HEK293 (cell line): ENCODE data around the gene SLC38A10.

ENCODE experiments used
- CTCF ChIA-PET: fragments of 350-600 bp; formaldehyde crosslinking; extraction: SDS; loops from one replicate; lab custom pipeline; 2021; ENCODE audit warnings: antibody characterized with exemption; lab: Yijun Ruan, JAX
- POLR2A ChIA-PET: fragments of 300-600 bp; formaldehyde crosslinking; extraction: SDS; loops from one replicate; lab custom pipeline; 2020; ENCODE audit warnings: antibody characterized with exemption, inconsistent platforms; lab: Yijun Ruan, JAX
- H3K27ac ChIP-seq: fragments of 200-500 bp; sonication (Bioruptor generic); 2 replicates; pipeline ENCODE4 v1.5.1; 2014; ENCODE audit warnings: low read depth, low read length, control low read depth, inconsistent platforms; ENCODE audit errors: extremely low read depth
- H3K36me3 ChIP-seq, 2 experiments: fragments of 200-500 bp in 1 of 2; sonication (Bioruptor generic) in 1 of 2; 1 replicate in 1 of 2; 2 replicates in 1 of 2; pipeline ENCODE4 v1.5.1; 2014 to 2017; ENCODE audit warnings: inconsistent platforms in 2 of 2, low read length in 2 of 2; ENCODE audit not compliant: control insufficient read depth in 2 of 2, insufficient read depth in 1 of 2
- H3K4me1 ChIP-seq: fragments of 200-500 bp; sonication (Bioruptor generic); 2 replicates; pipeline ENCODE4 v1.5.1; 2014; ENCODE audit warnings: mild to moderate bottlenecking, low read length, inconsistent platforms; ENCODE audit not compliant: control insufficient read depth, insufficient read depth
- H3K4me3 ChIP-seq: 2 replicates; pipeline ENCODE4 v1.5.1; 2011; ENCODE audit warnings: low read depth, mild to moderate bottlenecking, control low read depth, low read length, moderate library complexity
- H3K9me3 ChIP-seq: fragments of 200-500 bp; sonication (Bioruptor generic); 2 replicates; pipeline ENCODE4 v1.5.1; 2014; ENCODE audit warnings: low read depth, low read length, inconsistent platforms; ENCODE audit not compliant: control insufficient read depth, insufficient read depth
- BCL11A ChIP-seq: fragments of 450-650 bp; formaldehyde crosslinking; IDR thresholded peaks from 2 replicates; pipeline ENCODE4 v1.5.1; 2016; ENCODE audit warnings: low read depth, missing biosample characterization, missing genetic modification characterization
- GLIS1 ChIP-seq: fragments of 450-650 bp; formaldehyde crosslinking; IDR thresholded peaks from 2 replicates; pipeline ENCODE4 v1.5.1; 2016; ENCODE audit warnings: missing biosample characterization, missing genetic modification characterization
- HIC1 ChIP-seq: fragments of 450-650 bp; formaldehyde crosslinking; IDR thresholded peaks from 2 replicates; pipeline ENCODE4 v1.5.1; 2016; ENCODE audit warnings: missing biosample characterization, missing genetic modification characterization
- IKZF3 ChIP-seq: fragments of 450-650 bp; IDR thresholded peaks from 2 replicates; pipeline ENCODE4 v1.5.0; 2018; ENCODE audit warnings: missing biosample characterization, mild to moderate bottlenecking, missing genetic modification characterization, moderate library complexity
- INSM2 ChIP-seq: fragments of 450-650 bp; formaldehyde crosslinking; IDR thresholded peaks from 2 replicates; pipeline ENCODE4 v1.5.1; 2016; ENCODE audit warnings: missing biosample characterization, missing genetic modification characterization
- KLF16 ChIP-seq: fragments of 450-650 bp; formaldehyde crosslinking; IDR thresholded peaks from 2 replicates; pipeline ENCODE4 v1.5.1; 2017; ENCODE audit warnings: missing biosample characterization, missing genetic modification characterization
- KLF17 ChIP-seq: fragments of 450-650 bp; formaldehyde crosslinking; IDR thresholded peaks from 2 replicates; pipeline ENCODE4 v1.5.1; 2016; ENCODE audit warnings: missing biosample characterization, missing genetic modification characterization
- KLF7 ChIP-seq: fragments of 450-650 bp; formaldehyde crosslinking; IDR thresholded peaks from 2 replicates; pipeline ENCODE4 v1.5.1; 2016; ENCODE audit warnings: missing biosample characterization, missing genetic modification characterization, borderline replicate concordance
- SALL2 ChIP-seq: fragments of 450-650 bp; formaldehyde crosslinking; IDR thresholded peaks from 2 replicates; pipeline ENCODE4 v1.5.0; 2017; ENCODE audit warnings: missing biosample characterization, mild to moderate bottlenecking, missing genetic modification characterization, borderline replicate concordance
- SETDB1 ChIP-seq: IDR thresholded peaks from one replicate; pipeline ENCODE4 v1.6.1; 2017; ENCODE audit warnings: mild to moderate bottlenecking, low read length, moderate library complexity, mixed read lengths; ENCODE audit not compliant: insufficient read length
- SP2 ChIP-seq: fragments of 450-650 bp; formaldehyde crosslinking; IDR thresholded peaks from 2 replicates; pipeline ENCODE4 v1.5.1; 2016; ENCODE audit warnings: missing biosample characterization, missing genetic modification characterization
- SP3 ChIP-seq: fragments of 450-650 bp; formaldehyde crosslinking; IDR thresholded peaks from 2 replicates; pipeline ENCODE4 v1.5.1; 2016; ENCODE audit warnings: missing biosample characterization, missing genetic modification characterization
- SP7 ChIP-seq: fragments of 450-650 bp; formaldehyde crosslinking; IDR thresholded peaks from 2 replicates; pipeline ENCODE4 v1.5.1; 2016; ENCODE audit warnings: missing biosample characterization, missing genetic modification characterization
- ZBTB20 ChIP-seq: fragments of 450-650 bp; formaldehyde crosslinking; IDR thresholded peaks from 2 replicates; pipeline ENCODE4 v1.5.1; 2016; ENCODE audit warnings: missing biosample characterization, missing genetic modification characterization
- ZBTB7A ChIP-seq: fragments of 450-650 bp; formaldehyde crosslinking; IDR thresholded peaks from 2 replicates; pipeline ENCODE4 v1.5.1; 2016; ENCODE audit warnings: low read depth, missing biosample characterization, missing genetic modification characterization
- ZIC2 ChIP-seq: fragments of 450-650 bp; formaldehyde crosslinking; IDR thresholded peaks from 2 replicates; pipeline ENCODE4 v1.5.1; 2016; ENCODE audit warnings: missing biosample characterization, missing genetic modification characterization
- ZNF10 ChIP-seq: fragments of 450-650 bp; formaldehyde crosslinking; IDR thresholded peaks from 2 replicates; pipeline ENCODE4 v1.5.1; 2017; ENCODE audit warnings: missing biosample characterization, missing genetic modification characterization
- ZNF211 ChIP-seq: fragments of 450-650 bp; formaldehyde crosslinking; IDR thresholded peaks from 2 replicates; pipeline ENCODE4 v1.5.1; 2016; ENCODE audit warnings: low read depth, missing biosample characterization, missing genetic modification characterization
- ZNF366 ChIP-seq: fragments of 450-650 bp; formaldehyde crosslinking; conservative IDR thresholded peaks from 2 replicates; pipeline ENCODE4 v1.5.1; 2016; ENCODE audit warnings: missing biosample characterization, missing genetic modification characterization
- ZNF398 ChIP-seq: fragments of 450-650 bp; formaldehyde crosslinking; IDR thresholded peaks from 2 replicates; pipeline ENCODE4 v1.5.1; 2017; ENCODE audit warnings: missing biosample characterization, missing genetic modification characterization
- ZNF600 ChIP-seq: fragments of 450-650 bp; formaldehyde crosslinking; IDR thresholded peaks from 2 replicates; pipeline ENCODE4 v1.5.1; 2016; ENCODE audit warnings: missing biosample characterization, missing genetic modification characterization
- ZNF660 ChIP-seq: fragments of 450-650 bp; IDR thresholded peaks from 2 replicates; pipeline ENCODE4 v1.5.1; 2018; ENCODE audit warnings: missing biosample characterization, mild to moderate bottlenecking, missing genetic modification characterization
- ZNF747 ChIP-seq: fragments of 450-650 bp; formaldehyde crosslinking; IDR thresholded peaks from 2 replicates; pipeline ENCODE4 v1.5.1; 2016; ENCODE audit warnings: missing biosample characterization, missing genetic modification characterization
- ZNF76 ChIP-seq: fragments of 450-650 bp; formaldehyde crosslinking; IDR thresholded peaks from 2 replicates; pipeline ENCODE4; 2016; ENCODE audit warnings: low read depth, missing biosample characterization, missing genetic modification characterization, borderline replicate concordance
- ZSCAN4 ChIP-seq: fragments of 450-650 bp; formaldehyde crosslinking; IDR thresholded peaks from 2 replicates; pipeline ENCODE4 v1.5.1; 2017; ENCODE audit warnings: missing biosample characterization, missing genetic modification characterization

Gene SLC38A10

GRCh38 chr17:81329927-81330883 lies 35.1 kb upstream of the SLC38A10 start (continued):
- TF ChIP-seq ZSCAN4 (no peak), ZIC2 (peak; percentile 57), ZBTB7A (tag by site-specific recombination) (no peak), ZNF211 (tag by site-specific recombination) (no peak), GLIS1 (tag by site-specific recombination) (peak; percentile 98), SP2 (peak; percentile 31; the same call in 1 of the 2 replicates), ZNF747 (tag by site-specific recombination) (no peak), ZNF76 (no peak), IKZF3 (no peak)

GRCh38 chr17:81328978-81329926 lies 34.1 kb upstream of the SLC38A10 start:
- Histone ChIP-seq H3K4me3 (no peak overlapping the region), H3K27ac (peak overlapping the region; percentile 91), H3K36me3 (no peaks in the 10 kb centered on the region), H3K4me1 (peaks cover 16% of the 10 kb centered on the region), H3K9me3 (no peaks in the 10 kb centered on the region)
- ChIA-PET POLR2A (interaction anchor here (0.7 to 3.3 kb wide), 16 partner anchors 11 to 184 kb away, joined by 3 to 52 read pairs (median 4); partner anchors contain the start of genes ACTG1, BAHCC1 and SLC38A10), CTCF (interaction anchor here (0.5 to 1.6 kb wide), 12 partner anchors 8 to 155 kb away, joined by 3 to 6 read pairs (median 4); partner anchors contain the start of gene BAHCC1)
- TF ChIP-seq ZNF398 (tag by site-specific recombination) (peak; percentile 80), KLF17 (tag by site-specific recombination) (peak; percentile 96), ZNF366 (tag by site-specific recombination) (0 out of 2 replicates have a peak, but pooled peaks have one; percentile 12), SETDB1 (no peak), ZNF10 (tag by site-specific recombination) (no peak), GLIS1 (tag by site-specific recombination) (peak; percentile 97), ZNF600 (peak; percentile 97), HIC1 (tag by site-specific recombination) (0 out of 2 replicates have a peak, but pooled peaks have one; percentile 37), SALL2 (tag by site-specific recombination) (no peak), SP2 (peak; percentile 83), BCL11A (tag by site-specific recombination) (0 out of 2 replicates have a peak, but pooled peaks have one; percentile 27), ZNF660 (tag by site-specific recombination) (0 out of 2 replicates have a peak, but pooled peaks have one; percentile 18), KLF7 (tag by site-specific recombination) (peak; percentile 42; the same call in 1 of the 2 replicates), SP7 (tag by site-specific recombination) (peak; percentile 86), INSM2 (tag by site-specific recombination) (0 out of 2 replicates have a peak, but pooled peaks have one; percentile 34), SP3 (tag by site-specific recombination) (peak; percentile 47; the same call in 1 of the 2 replicates), ZBTB20 (peak; percentile 70; the same call in 1 of the 2 replicates), KLF16 (tag by site-specific recombination) (peak; percentile 83), ZIC2 (peak; percentile 56)
